NCI-H187 treated with DMSO at 0.1 percent for 48 hours (cell line): ENCODE measurements around the gene KRT31.
"Not testable (repeated sequence)": the region's sequence is repeated elsewhere in the genome, so short reads cannot be mapped to it uniquely, and the experiment has no call there.

ENCODE experiments used
- DNase-seq: peaks from one replicate; lab custom pipeline; 2025; lab: John Stamatoyannopoulos, UW

Gene KRT31

DNA sequence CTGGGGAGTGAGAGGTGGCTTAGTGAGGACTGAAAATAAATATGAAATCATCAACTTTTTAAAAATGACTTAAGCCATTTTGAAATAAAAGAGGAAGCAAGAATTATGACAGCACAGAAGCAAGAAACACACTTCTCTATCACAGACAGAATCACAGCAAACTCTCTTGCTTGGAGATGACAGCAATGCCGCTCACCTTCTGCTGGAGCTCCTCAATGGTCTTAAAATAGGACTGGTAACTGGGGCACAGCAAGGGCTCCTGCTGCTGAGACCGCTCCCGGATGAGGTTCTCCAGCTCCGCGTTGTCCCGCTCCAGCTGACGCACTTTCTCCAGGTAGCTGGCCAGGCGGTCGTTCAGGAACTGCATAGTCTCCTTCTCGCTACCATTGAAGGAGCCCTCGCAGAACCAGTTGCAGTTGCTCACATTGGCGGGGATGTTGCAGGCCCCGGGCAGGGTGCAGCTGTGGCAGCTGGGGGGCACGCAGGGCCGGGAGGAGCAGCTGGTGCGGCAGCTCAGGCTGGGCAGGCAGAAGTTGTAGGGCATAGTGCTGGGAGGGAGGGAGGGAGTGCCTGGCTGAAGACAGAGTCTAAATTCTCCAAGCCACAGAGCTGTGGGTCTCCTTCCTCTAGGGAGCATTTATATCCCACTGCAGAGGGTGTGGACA is at the start of gene KRT31:
Gene KRT31 (minus strand): TSS at position 613 of the 665 bp plus-strand sequence. CDS start 69 bp downstream, at position 544.
- DNase-seq, result no peak

DNA sequence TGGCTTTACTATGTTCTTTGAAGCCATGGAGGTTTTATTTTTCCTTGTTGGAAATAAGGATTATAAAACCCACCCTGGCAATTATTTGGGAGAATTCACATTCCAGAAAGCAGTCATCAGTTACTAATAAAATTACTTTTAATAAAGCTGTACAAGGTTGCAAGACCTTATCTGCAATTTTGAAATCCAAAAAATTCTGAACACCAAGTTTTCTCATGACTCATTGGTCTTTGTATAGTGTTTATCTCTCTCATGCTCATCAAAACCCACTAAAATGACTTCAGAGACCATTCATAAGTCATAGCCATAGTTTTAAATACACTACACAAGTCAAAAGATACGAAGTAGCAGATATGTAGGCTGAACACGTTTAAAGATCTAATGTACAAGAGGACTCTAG is 49.4 kb upstream of the KRT31 start:
- DNase-seq, result no peak

DNA sequence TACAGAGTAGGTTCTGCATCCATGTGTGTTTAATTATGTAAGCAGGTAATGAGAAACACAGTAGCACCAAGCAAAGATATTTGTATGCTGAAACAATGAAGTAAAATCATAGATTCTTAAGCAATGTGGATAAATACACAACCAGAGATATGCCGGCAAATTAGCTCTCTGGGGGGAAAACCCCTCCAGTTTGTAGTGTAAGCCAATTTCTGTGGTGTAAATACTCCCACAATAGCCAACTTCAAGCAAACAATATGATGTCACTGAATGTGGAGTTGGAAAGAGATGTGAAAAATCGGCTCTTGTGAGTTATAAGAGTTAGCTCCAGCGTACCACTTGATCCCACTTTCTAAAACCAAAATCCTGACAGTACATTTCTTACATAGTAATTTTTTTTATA is 47.2 kb upstream of the KRT31 start:
- DNase-seq, result no peak

DNA sequence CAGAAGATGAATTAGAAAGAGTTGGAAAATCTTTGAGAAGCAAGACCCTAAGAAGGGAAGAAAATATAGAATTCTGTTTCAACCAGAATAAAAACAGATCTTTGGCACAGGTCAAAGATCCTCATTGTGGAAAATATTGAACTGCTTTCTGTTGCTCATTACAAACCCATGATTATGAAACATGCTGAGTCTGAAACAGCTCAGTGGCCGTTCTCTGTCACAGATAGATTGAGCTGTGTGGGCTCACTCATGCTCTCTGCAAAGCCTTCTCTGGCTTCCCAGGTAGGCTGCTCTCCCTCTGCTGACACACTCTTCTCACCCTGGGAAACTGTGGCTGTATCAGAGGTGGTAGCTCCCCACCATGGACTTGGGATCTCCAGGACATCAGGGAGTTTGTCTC is 46.8 kb upstream of the KRT31 start:
- no peak for DNase-seq

DNA sequence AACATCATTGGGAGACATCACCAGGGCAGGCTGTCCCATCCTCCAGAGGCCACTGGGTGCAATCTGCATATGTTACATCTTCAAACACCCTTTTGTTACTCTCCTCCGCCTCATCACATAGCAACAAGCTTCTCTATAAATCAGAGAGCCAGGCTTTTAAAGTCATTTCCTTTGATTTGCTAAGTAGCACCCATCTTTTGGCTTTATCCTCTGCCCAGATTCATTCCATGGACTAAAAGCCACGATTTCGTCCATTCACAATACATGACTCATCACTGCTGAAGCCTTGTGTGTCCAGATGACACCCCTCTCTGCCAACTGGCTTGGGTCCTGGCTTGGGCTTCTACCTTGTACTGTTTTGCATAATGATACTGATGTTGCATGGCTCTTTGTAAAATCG is 45.3 kb upstream of the KRT31 start:
- no peak for DNase-seq

DNA sequence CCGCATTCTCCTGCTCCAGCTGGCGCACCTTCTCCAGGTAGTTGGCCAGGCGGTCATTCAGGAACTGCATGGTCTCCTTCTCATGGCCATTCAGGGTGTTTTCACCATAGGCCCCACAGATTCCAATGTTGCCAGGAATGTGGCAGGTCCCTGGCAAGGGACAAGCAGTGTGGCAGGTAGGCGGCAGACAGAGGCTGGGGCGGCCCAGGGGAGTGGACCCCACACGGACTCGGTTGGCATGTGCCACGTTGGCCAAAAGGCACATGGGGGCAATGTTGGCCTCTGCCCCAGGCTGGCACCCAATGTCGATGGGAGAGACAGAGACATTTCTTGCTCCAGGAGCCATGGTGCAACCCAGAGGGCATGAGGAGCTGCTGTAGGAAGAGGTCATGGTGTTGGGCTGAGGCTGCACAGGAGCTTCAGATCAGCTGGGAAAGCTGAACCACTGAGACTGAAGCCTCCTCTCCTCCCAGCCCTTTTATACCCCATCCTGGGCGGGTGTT is 43.2 kb upstream of the KRT31 start, which contains the start of gene KRT38:
Gene KRT38 (minus strand): TSS at position 453 of the 503 bp plus-strand sequence. CDS start 62 bp downstream, at position 391.
- DNase-seq, result no peak

DNA sequence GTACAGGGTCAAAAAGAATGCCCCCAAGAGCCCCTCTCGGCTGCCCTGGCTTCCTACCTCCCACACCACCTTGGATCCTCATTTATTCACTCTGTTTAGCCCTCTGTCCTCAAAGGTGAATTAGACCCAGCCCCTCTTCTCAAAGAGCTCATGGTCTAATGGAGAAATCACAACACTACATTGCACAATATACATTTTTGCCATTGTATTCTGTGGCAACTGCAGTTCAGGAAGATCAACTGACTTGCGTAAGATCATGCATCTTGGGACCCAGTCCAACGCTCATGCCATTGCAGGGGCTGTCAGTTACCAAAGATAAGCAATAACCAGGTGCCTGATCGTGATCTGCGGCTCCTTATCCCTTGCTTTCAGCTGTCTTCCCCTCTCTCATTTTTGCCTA is 42.0 kb upstream of the KRT31 start:
- no peak for DNase-seq

DNA sequence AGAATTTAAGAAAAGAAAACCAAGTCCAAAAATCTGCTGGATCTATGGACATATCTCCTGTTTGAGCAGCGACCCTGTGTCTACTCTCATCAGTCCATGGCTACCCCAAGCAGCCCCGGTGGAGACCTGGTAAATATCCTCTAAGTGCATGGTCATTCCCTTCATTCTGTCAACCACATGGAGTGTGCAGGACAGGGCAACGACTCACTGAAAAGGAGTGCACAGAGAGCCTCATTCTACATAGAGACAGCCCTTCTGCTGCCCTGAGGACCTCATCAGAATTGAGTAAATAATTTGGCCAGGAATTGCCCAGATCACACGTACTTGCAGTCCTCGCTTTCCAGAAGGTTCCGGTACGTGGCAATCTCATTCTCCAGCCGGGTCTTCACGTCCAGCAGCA is 40.4 kb upstream of the KRT31 start:
- DNase-seq, result no peak

DNA sequence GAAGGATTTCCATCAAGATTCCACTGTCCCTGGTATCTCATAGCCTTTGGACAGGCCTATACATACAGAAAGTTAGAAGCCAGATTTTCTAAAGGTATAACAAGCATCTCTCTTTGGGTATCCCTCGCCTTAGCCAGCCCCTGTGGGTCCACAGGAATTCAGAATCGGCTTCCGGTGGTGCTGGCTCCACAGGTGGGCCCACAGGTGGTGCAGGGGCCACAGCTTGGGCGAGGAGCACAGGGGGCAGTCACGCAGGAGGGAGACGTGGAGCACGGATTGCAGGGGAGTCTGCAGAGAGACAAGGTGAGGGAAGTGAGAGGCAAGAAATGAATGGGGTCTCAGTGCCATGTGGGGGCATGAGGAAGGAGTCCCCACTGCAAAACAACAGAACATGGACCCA is 39.8 kb upstream of the KRT31 start:
- no peak for DNase-seq

DNA sequence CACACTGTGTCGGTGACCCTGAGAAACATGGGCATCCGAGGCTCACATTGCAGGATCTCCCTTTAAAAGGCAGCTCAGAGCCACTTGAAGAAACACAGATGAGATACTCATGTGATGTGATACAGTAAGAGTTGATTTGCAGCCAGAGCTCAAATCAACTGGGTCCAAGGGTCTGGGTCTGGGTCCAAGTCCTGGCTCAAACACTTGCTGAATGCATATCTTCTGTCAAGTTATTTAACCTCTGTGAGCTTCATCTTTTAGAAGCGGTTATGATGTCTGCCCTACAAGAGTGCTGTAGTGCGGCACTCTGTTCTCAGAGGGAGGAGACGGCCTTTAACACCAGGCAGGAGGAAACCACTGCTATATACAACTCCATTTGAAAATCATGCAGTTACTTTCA is 37.0 kb upstream of the KRT31 start:
- DNase-seq, result no peak

DNA sequence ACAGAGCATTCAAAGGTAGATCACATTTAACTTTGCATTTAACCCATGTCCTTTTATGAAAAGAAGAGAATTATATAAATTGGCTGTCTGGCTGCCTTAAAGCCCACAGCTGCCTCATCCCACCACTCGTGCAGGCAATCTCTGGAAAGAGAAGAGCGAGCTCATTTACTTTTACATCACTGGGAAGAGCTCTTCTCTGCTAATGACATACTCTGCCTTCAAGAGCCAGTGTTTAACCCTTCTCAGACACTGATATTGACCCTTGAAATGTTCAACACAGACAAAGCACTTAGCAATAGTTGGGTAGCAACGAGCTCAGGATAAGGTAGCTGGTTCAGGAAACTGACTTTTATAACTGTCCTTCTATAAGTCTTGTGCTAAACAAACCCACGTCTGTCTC is 36.6 kb upstream of the KRT31 start:
- DNase-seq, result peak; percentile 91

DNA sequence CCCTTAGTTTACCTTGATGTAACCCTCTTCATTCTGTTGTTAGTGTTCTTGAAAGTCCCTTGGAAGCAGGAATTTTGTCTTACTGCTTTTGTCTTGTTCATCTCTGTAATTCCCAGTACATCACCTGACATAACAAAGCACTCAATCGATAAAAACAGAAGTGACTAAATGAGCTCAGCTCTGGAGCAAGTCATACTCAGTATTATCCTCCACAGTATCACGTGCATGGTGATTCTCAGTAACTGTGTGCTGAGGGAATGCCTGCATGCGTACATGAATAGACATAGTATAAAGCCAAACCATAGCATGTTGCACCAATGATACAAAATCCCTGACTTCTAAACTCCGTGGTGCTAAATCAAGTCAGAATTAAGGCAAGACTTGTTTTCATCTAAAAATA is 36.2 kb upstream of the KRT31 start:
- DNase-seq, result peak; percentile 42

DNA sequence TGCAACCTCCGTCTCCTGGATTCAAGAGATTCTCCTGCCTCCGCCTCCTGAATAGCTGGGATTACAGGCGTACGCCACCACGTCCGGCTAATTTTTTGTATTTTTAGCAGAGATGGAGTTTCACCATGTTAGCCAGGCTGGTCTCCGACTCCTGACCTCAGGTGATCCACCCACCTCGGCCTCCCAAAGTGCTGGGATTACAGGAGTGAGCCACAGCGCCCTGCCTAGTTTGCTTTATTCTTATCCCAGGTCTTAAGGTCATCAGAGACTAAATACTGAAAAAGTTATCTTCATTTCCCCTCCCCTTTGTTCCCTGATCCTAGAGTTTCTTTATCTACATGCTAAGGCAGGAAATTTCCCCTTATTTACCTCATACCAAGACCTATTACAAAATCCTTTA is 33.0 kb upstream of the KRT31 start:
- DNase-seq, result not testable (repeated sequence)

DNA sequence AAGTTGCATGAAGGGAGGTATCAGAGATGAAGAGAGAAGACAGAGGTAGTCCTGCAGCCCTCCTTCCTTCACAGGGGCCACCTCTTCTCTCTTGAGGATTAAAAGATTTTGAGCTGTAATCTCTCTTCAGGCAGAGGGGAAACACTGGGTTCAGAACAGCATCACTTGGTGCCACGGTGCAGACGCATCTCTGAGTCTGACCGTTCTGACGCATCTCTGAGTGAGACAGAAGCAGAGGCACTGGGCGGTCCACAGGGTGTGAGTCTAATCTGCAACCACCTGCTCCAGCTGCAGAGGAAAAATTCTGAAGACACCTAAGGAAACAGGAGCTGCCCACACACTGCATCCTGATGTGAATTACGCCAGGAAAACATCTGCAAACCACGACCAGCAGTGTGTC is 32.3 kb upstream of the KRT31 start:
- DNase-seq, result no peak

DNA sequence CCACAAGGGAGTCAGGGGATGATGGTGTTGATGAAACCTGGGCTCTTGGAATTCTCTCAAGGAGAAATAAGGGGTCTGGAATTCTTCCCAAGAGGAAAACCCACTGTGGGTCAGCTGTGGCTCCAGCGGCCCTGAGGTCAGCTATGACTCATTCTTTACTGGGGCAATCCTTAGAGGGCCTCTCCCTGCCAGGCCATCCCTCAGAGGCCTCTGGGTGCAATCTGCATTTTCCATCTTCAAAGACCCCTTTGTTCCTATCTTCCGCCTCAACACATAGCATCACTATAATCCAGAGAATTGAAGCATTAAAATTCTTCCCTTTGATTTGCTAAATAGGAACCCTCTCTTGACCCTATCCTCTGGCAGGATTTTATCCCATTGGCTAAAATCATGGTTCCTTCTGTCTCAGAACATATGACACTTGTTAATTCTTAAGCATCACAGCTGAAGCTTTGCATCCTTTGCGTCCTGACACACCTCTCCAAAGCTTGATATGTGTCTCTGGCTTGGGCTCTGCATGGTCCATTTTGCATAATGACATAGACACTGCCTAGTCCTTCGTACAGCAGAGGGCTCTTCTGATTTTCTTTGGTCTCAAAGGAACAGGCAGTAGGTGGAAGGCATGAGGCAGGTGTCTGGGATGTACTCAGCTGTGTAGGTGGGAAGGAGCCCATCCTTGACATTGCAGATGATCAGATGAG is 31.3 kb upstream of the KRT31 start:
- no peak for DNase-seq

DNA sequence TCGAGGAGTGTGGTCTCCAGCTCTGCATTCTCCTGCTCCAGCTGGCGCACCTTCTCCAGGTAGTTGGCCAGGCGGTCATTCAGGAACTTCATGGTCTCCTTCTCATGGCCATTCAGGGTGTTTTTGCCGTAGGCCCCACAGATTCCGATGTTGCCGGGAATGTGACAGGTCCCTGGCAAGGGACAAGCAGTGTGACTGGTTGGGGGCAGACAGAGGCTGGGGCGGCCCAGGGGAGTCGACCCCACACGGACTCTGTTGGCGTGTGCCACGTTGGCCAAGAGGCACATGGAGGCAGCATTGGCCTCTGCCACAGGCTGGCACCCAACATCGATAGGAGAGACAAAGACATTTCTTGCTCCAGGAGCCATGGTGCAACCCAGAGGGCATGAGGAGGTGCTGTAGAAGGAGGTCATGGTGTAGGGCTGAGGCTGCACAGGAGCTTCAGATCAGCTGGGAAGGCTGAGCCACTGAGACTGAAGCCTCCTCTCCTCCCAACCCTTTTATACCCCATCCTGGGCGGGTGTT is 26.8 kb upstream of the KRT31 start, which contains the start of gene KRT37:
Gene KRT37 (minus strand): TSS at position 475 of the 525 bp plus-strand sequence. CDS start 62 bp downstream, at position 413.
- DNase-seq, result no peak

DNA sequence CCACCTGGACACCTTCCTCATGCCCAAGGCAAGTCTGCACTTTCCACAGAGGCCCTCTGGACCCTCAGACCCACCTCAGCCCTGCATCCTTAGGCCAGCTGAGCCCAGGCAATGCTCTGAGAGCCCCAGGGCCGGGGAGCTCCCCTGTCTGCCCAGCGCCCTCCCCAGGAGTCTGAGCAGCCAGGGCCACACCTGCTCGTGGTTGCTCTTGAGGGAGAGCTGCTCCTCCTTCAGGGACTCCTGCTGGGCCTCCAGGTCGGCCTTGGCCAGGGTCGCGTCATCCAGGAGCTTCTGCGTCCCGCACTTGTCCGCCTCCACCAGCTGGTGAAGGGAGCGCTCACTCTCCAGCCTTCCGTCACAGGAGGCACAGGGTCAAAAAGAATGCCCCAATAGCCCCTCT is 25.2 kb upstream of the KRT31 start:
- DNase-seq, result not testable (repeated sequence)

DNA sequence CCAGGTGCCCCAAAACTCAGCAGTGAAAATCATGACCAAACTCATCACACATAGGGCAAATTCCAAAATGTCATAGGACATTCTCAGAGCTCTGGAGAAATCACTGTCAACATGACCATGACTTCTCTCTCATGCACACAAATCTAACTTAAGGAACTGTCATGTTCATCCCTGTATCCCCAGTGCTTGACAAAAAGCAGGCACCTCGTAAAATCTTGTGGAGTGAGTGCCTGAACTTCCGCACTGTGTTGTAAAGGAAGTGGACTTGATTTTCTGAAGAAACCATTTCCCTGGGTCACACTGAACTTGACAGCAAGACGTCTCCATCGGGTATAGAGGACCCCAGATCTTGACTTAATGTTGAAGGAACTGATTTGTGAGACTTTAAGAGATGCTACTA is 24.2 kb upstream of the KRT31 start:
- no peak for DNase-seq

DNA sequence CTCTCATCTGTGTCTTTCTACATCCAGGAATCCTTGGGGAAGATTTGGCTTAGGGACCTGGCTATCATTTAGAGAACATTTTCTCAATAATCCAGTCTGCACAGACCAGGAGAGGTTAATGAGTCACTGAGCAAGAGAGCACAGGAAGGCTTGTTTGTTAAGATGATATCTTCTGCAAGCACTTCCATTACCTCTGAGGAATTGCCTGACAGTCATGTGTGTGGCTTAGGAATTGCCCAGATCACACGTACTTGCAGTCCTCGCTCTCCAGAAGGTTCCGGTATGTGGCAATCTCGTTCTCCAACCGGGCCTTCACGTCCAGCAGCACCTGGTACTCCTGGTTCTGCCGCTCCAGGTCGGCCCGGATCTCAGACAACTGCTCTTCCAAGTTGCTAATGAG is 23.7 kb upstream of the KRT31 start:
- DNase-seq, result no peak

DNA sequence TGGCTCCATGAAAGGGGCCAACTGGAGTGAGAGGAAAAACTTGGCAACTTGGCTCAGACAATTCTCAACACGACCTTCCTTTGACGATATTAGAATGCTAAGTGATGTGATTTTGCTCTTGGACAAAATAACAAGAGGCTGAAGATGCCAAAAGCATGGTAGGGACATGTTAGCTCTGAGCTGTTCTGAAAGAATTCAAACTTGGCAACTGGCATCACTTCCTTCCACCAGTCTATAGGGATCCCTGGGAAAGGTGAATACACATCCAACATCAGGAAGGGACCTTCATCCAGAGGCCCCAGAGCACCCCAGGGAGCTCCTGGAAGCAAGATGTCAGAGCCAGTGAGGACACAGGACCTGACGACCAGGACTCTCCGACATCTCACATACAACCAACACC is 22.7 kb upstream of the KRT31 start:
- DNase-seq, result no peak

DNA sequence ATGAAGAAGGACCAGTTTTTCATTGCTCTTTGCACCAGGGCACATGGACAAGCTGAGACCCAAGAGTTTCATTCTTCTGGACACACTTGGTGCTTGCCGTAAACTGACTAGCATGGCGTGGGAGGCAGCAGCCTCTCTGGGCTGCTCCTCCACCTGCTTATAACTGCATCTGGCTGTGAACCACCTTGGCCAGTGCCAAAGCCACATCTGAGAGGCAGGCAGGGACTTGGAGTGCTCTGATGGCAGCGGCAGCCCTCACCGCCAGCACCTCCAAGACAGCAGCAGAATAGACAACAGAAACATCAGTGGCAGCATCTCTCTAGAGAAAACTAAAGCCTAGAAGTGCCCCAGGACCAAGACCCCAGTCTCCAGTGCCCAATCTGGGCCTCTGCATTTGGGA is 22.3 kb upstream of the KRT31 start:
- DNase-seq, result no peak

DNA sequence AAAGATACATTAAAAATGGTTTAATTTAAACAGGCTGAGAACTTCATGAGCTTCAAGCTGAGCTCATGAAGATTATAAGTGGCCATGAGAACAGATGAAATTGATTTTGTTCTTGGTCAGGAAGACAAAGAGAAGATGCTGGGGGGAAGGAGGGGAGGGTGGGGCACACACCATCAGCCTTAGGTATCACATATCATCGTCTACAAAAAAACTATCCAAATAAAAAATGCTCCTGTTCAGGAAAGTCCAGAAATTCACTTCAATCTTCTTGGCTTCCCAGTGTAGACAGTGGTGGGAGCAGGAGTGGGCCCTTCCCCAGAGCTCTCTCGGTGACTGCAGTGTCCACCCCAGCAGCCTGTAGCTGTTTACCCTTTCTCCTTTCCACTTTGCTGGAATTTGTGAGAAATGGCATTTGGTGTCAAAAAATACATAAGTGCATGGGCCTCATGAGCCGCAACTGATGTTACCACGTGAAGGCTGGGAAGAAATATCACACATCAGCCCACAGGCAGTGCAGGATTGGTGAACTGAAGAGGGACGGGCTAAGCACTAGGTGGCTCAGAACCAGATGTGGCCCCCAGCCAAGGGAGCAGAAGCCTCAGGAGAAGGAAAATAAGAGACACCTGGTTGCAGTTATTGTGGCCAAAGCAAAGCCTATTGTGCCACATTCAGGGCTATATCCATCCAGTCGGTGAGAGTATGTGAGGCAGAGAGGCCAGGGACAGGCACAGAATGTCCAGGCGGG is 20.9 kb upstream of the KRT31 start:
- DNase-seq, result no peak
